HG02981 (cell line): ENCODE results near the gene FGR.

Experiments used
- ATAC-seq: cut with Tn5 transposase; IDR thresholded peaks from one replicate; pipeline ENCODE4 v1.9.1; 2021; ENCODE audit warnings: mild to moderate bottlenecking, moderate library complexity; ENCODE audit not compliant: unreplicated experiment

FGR gene

GRCh38 chr1:27602462-27603308, 32.3 kb downstream of the FGR start:
- ATAC-seq = no peak

DNA sequence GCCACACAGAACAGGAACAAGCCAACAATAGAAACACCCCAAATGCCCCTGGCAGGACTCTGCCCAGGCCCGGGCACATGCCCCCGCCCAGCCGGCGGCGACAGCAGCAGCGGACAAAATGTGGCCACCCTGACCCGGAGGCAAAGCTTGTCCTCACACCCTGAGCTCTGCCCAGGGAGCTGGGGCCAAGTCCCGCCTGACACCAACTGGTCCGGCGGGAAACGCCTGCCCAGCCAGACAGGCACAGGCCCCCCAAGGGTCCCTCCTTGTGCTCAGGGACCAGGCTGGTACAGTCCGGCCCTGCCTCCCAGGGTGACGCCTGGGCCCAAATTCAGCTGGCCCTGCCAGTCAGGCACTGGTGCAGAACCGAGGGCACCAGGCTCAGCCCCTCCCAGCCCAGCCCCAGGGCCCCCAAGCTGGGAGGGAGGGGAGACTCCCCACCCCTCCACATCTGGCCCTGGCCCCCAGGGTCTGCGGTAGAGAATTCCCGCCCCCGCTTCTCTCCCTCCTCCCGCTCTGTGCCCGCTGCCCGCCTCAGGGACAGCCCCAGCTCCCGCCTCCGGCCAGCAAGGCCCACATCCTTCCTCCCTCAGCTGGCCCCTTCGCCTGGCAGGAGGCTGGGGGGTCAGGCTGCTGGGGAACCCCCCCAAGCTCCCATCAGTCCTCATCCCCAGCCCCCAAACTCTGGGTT, 33.1 kb downstream of the FGR start:
- no peak for ATAC-seq

DNA sequence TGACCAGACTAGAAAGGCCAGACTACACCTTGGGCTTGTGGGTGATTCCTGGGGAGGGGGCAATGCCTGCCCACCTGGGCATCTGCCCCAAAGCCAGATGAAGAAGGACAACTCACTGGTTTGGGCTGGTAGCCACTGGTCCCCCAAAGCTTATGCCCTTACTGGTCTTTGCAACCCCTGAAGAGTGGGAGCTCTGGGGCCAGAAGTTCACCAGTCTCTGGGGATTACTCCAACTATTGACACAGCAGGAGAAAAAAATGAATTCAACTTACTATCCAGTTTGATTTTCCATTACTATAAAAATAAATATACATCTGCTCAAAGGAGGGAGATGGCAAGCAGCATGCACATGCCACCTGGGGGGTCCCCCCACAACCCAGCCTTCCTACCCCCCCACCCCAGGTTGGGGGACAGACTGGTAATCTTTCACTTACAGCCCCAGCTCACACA, 33.6 kb downstream of the FGR start:
- no peak for ATAC-seq

DNA sequence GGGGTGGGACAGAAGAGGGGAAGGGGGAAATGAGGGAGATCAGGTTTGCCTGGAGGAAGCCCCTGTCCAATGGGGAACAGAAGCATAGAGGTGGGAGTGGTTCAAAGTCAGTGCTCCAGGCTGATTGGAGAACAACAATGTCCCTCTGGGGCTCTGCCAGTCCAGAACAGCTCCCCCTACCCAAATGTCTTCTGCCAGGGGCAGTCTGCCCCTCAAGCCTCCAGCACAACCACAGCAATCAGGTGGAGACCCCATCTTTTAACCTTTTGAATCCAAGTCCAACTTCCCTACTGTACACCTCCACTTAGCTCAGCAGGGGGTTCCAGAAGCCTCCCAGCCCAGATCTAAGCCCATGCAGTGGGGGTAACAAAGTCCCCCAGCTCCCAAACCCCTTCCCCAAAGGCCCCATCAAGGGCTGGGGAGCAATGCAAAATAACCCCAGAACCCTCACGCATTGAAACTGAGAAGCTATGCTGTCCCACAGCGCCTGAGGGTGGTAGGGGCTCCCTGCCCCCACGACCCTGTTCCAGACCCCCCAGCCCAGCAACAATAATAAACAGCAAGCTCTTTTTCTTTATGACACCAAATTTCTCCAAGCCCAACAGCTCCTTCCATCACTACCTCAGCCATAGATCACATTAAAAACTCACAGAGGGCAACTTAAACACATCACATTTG, 34.3 kb downstream of the FGR start:
- no peak for ATAC-seq

GRCh38 chr1:27599605-27600497, 35.1 kb downstream of the FGR start:
- ATAC-seq = no peak

GRCh38 chr1:27598902-27599528, 36.0 kb downstream of the FGR start:
- ATAC-seq = no peak

DNA sequence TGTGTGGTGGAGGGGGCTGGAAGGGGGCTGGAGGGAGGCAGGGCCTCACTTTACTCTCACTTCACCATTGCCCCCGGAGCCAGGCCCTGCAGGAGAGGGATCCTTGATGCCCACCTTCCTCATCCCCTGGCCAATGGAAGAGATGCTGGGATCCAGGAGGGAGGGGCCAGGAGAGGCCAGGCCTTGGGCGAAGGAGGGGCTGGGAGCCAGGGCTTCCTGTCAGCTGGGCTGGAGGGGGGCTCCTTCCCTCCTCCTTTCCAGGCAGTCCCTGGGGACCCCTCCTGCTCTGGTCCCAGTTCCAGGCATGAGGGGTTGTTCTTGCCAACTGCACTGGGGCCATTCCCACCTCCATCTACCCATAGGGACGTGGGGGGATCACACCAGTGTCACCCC, 36.7 kb downstream of the FGR start:
- no peak for ATAC-seq

GRCh38 chr1:27597516-27598294, 37.3 kb downstream of the FGR start:
- ATAC-seq = no peak

- no peak for ATAC-seq
Observed at GRCh38 chr1:27596986-27597385, 38.0 kb downstream of the FGR start.

- ATAC-seq = no peak
Observed at GRCh38 chr1:27596261-27596660, 38.7 kb downstream of the FGR start.

GRCh38 chr1:27595597-27595996, 39.4 kb downstream of the FGR start:
- no peak for ATAC-seq

- ATAC-seq = no peak
Observed at GRCh38 chr1:27594564-27595510, 40.1 kb downstream of the FGR start.

GRCh38 chr1:27593678-27594563, 41.1 kb downstream of the FGR start:
- ATAC-seq = no peak

DNA sequence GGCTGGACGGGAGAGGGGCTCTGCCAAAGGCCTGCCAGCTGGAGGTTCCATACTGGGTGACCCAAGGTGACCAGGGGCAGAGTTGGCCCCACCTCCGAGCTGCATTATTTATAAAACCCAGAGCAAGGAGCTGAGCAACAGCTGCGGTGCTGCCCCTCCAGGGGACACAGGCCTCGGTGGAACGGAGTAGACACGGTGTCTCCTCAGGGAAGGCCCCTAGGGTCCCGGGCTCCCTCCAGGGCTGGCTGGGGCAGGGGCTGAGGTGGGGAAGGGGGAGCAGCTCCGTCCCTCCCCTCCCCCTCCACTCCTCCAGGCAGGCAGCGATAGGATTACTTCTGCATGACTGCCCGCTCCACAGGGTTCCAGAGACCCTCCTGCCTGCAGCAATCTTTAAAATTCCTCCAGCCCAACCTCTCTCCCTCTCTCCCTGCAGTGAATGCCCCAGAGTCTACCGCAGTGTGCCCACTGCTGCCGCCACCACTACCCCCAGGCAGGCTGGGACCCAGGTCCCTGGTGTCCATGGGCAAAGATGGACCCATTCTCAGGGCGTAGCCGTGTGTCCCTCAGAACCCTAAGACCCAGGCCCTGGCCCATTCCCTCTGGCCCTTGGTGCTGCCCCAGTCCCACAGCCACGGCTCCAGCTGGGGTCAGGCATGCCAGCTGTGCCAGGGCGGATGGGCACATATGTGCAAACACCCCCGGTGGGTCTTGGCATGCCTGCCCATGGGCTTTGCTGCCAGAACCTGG, 41.9 kb downstream of the FGR start:
- no peak for ATAC-seq

DNA sequence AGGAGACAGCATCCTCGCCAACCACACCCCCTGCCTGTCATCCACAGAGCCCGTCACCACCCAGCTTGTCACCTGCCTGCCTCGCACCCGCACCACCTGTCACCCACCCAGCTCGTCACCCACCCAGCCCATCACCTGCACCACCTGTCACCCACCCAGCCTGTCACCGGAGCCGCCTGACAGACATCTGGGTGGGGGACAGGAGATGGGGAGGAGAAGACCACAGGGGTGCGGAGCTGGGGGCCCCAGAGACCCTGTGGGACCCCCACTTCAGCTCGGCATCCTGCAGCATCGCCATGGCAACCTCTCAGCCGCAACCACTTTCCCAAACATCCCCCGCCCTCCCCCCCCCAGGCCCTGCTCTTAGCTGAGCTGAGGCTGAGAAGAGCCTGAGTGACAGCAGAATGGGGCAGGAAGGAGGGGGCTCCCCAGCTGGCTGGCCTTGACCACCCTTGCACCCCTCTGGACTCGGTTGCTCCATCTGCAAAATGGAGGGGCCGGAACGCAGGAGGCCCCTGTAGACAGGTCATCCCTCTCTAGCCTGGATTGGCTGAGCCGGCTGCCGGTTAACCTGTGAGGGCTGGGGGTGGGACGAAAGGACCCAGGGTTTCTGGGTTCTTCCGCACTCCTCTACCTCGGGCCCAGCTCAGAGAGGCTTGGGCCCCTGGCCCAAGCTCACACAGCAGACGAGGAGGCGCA, 42.6 kb downstream of the FGR start:
- no peak for ATAC-seq

DNA sequence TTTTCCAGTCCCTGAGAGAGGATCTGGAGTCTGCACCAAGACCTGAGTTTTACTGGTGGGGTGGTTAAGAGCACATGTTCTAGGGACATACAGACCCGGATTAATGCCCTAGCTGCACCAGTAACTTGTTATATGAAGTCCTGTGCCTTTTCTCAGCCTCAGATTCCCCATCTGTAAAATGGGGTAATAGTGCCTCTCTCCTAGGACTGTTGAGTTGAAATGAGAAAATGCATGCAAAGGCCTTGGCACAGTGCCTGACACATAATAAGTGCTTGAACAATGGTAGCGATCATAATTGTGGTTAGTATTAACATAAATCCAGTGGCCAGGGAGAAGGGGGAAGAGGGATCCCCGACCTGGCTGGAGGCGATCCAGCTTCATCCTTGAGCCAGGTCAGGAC, 43.4 kb downstream of the FGR start:
- ATAC-seq = no peak
